K562 (cell line): ENCODE results near the gene AP1AR. TPM values are rescaled to one million over a fixed set of nuclear protein-coding genes. Genes with fewer than 3 reads are reported as not detected.

Experiments
- ATF6 ChIP-seq: sonication (generic); formaldehyde crosslinking; IDR thresholded peaks from 2 replicates; pipeline ENCODE4 v1.4.0; 2020; ENCODE audit warnings: mild to moderate bottlenecking, missing genetic modification reagents
- CHD7 ChIP-seq: fragments of 200-600 bp; sonication (generic); IDR thresholded peaks from one replicate; pipeline ENCODE4 v1.6.1; 2012; ENCODE audit warnings: mild to moderate bottlenecking, low read depth, low read length, inconsistent platforms
- ZNF316 ChIP-seq: fragments of 450-650 bp; IDR thresholded peaks from 2 replicates; pipeline ENCODE4 v1.6.1; 2016
- polyA plus RNA-seq, 8 experiments: library from polyadenylated mRNA; depleted of rRNA in 4 of 8; stranded (reverse) in 5 of 8; unstranded in 3 of 8; fragments of >200 nt; fragmentation: Nextera tagmentation in 2 of 8; fragmentation: Illumina TruSeq in 1 of 8; extraction: Ambion mirVana in 2 of 8; extraction: Trizol in 1 of 8; gene quantifications; 2 replicates each; pipeline versions ENCODE4 v1.2.1 to v1.2.3, GENCODE V29; 2011 to 2014; ENCODE audit warnings: inconsistent platforms in 1 of 8, missing spikeins in 1 of 8
- total RNA-seq, 7 experiments: library from RNA; depleted of rRNA in 6 of 7; stranded (reverse); fragments of >200 nt in 6 of 7; fragmentation: Illumina TruSeq in 2 of 7; extraction: Trizol in 2 of 7; gene quantifications; 2 replicates each; pipeline versions ENCODE4 v1.2.1 to v1.2.3, GENCODE V29; 2011 to 2021; ENCODE audit warnings: low replicate concordance in 1 of 7

AP1AR gene
- total and polyA plus RNA-seq, 9 of the 15 experiments (the other 6 are each of a cell fraction or from before 2014, with no cell fraction given): 2.6 to 20.7 (median 12.2) TPM

GRCh38 chr4:112270051-112270450 lies 38.5 kb downstream of the AP1AR start (continued):
- TF ChIP-seq CHD7 (no peak), ATF6 (CRISPR knock-in tag) (no peak), ZNF316 (peak; percentile 83)
